ENCODE data around the gene ARMC8.

ARMC8 gene

GRCh38 chr3:138254216-138254615, 67.1 kb downstream of the ARMC8 start:
- Histone ChIP-seq H3K36me3 (ENCODE audit: insufficient read depth, low read depth, low read length) (no peaks in the 10 kb centered on the region; the same call in 1 of the 2 replicates), H3K9ac (ENCODE audit: low read depth, low read length) (no peak overlapping the region), H3K27ac (ENCODE audit: low read length) (no peak overlapping the region), H3K9me3 (ENCODE audit: insufficient read depth, low read depth, low read length) (no peaks in the 10 kb centered on the region), H3K4me1 (ENCODE audit: insufficient read depth, low read length) (no peaks in the 10 kb centered on the region), H3K4me3 (ENCODE audit: low read length) (no peak overlapping the region), H3K27me3 (ENCODE audit: insufficient read depth, low read length) (no peaks in the 10 kb centered on the region)

- H3K4me1 ChIP-seq (ENCODE audit: insufficient read depth, low read length): no peaks in the 10 kb centered on the region
- no peaks in the 10 kb centered on the region for H3K27me3 ChIP-seq (ENCODE audit: insufficient read depth, low read length)
- no peaks in the 10 kb centered on the region for H3K9me3 ChIP-seq (ENCODE audit: insufficient read depth, low read depth, low read length)
- H3K9ac ChIP-seq (ENCODE audit: low read depth, low read length): no peak overlapping the region
- no peaks in the 10 kb centered on the region; the same call in 1 of the 2 replicates for H3K36me3 ChIP-seq (ENCODE audit: insufficient read depth, low read depth, low read length)
- no peak overlapping the region for H3K27ac ChIP-seq (ENCODE audit: low read length)
- no peak overlapping the region for H3K4me3 ChIP-seq (ENCODE audit: low read length)
Observed at GRCh38 chr3:138256022-138256421, 68.9 kb downstream of the ARMC8 start.

DNA sequence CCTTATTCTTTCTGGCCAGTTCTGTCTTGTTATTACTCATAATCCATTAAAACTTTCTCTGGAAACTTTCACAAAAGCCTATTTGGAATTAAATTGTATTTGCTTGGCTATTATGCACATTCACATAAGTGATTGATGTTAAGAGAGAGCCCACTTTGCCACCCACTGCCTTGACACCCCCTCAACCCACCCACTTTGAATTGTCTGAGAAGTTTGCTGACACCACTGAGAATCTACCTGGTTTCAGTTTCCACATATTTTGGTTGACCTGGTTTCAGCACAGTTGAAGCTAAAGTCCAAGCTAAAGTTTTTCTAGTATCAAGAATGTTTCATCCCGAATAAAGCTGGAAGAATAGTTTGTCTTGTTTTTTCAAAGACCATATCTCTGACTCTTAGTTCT, 70.9 kb downstream of the ARMC8 start:
- Histone ChIP-seq H3K9ac (ENCODE audit: low read depth, low read length) (no peak overlapping the region), H3K36me3 (ENCODE audit: insufficient read depth, low read depth, low read length) (no peaks in the 10 kb centered on the region), H3K27me3 (ENCODE audit: insufficient read depth, low read length) (no peaks in the 10 kb centered on the region), H3K27ac (ENCODE audit: low read length) (no peak overlapping the region), H3K4me1 (ENCODE audit: insufficient read depth, low read length) (no peaks in the 10 kb centered on the region), H3K9me3 (ENCODE audit: insufficient read depth, low read depth, low read length) (no peaks in the 10 kb centered on the region), H3K4me3 (ENCODE audit: low read length) (no peak overlapping the region)

GRCh38 chr3:138259126-138259525, 72.0 kb downstream of the ARMC8 start:
- H3K27ac ChIP-seq (ENCODE audit: low read length): no peak overlapping the region
- H3K4me3 ChIP-seq (ENCODE audit: low read length): no peak overlapping the region
- H3K9me3 ChIP-seq (ENCODE audit: insufficient read depth, low read depth, low read length): no peaks in the 10 kb centered on the region
- H3K4me1 ChIP-seq (ENCODE audit: insufficient read depth, low read length): no peaks in the 10 kb centered on the region
- H3K27me3 ChIP-seq (ENCODE audit: insufficient read depth, low read length): no peaks in the 10 kb centered on the region
- H3K36me3 ChIP-seq (ENCODE audit: insufficient read depth, low read depth, low read length): peaks cover 5% of the 10 kb centered on the region
- no peak overlapping the region for H3K9ac ChIP-seq (ENCODE audit: low read depth, low read length)

- H3K27me3 ChIP-seq (ENCODE audit: insufficient read depth, low read length): no peaks in the 10 kb centered on the region
- H3K36me3 ChIP-seq (ENCODE audit: insufficient read depth, low read depth, low read length): peaks cover 12% of the 10 kb centered on the region
Observed at GRCh38 chr3:138260611-138261010, 73.5 kb downstream of the ARMC8 start.

GRCh38 chr3:138263104-138263503, 76.0 kb downstream of the ARMC8 start:
- Histone ChIP-seq H3K4me3 (ENCODE audit: low read length) (no peak overlapping the region), H3K9ac (ENCODE audit: low read depth, low read length) (no peak overlapping the region), H3K36me3 (ENCODE audit: insufficient read depth, low read depth, low read length) (peaks cover 21% of the 10 kb centered on the region), H3K4me1 (ENCODE audit: insufficient read depth, low read length) (no peaks in the 10 kb centered on the region), H3K27me3 (ENCODE audit: insufficient read depth, low read length) (no peaks in the 10 kb centered on the region), H3K27ac (ENCODE audit: low read length) (no peak overlapping the region), H3K9me3 (ENCODE audit: insufficient read depth, low read depth, low read length) (no peaks in the 10 kb centered on the region)

More at GRCh38 chr3:138260611-138261010, 73.5 kb downstream of the ARMC8 start:
- H3K4me3 ChIP-seq (ENCODE audit: low read length): no peak overlapping the region
- H3K9me3 ChIP-seq (ENCODE audit: insufficient read depth, low read depth, low read length): no peaks in the 10 kb centered on the region
- H3K27ac ChIP-seq (ENCODE audit: low read length): no peak overlapping the region
- H3K4me1 ChIP-seq (ENCODE audit: insufficient read depth, low read length): no peaks in the 10 kb centered on the region
- H3K9ac ChIP-seq (ENCODE audit: low read depth, low read length): no peak overlapping the region

DNA sequence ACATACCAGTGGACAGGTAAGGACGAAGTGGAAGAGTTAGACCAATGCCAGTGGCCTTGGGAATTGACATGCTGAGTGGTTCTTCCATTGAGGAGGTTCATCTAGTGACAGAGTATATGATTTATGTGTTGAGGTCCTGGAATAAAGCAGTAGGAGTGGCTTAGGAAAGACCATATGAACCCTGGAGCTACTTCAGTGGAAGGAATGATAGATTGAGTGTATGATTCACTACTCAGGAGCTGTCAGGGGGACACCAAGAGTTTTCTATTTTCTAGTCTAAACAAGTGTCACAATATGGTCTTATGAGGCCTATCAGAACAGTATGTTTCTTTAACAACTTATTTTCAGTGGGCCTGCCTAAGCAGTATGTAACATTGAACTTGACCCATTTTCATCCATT, 78.6 kb downstream of the ARMC8 start:
- Histone ChIP-seq H3K9ac (ENCODE audit: low read depth, low read length) (no peak overlapping the region), H3K4me3 (ENCODE audit: low read length) (no peak overlapping the region), H3K27me3 (ENCODE audit: insufficient read depth, low read length) (no peaks in the 10 kb centered on the region), H3K4me1 (ENCODE audit: insufficient read depth, low read length) (no peaks in the 10 kb centered on the region), H3K9me3 (ENCODE audit: insufficient read depth, low read depth, low read length) (no peaks in the 10 kb centered on the region), H3K27ac (ENCODE audit: low read length) (no peak overlapping the region), H3K36me3 (ENCODE audit: insufficient read depth, low read depth, low read length) (peaks cover 32% of the 10 kb centered on the region)

GRCh38 chr3:138267083-138267482, 80.0 kb downstream of the ARMC8 start:
- no peaks in the 10 kb centered on the region for H3K4me1 ChIP-seq (ENCODE audit: insufficient read depth, low read length)
- peaks cover 45% of the 10 kb centered on the region for H3K36me3 ChIP-seq (ENCODE audit: insufficient read depth, low read depth, low read length)
- H3K27ac ChIP-seq (ENCODE audit: low read length): no peak overlapping the region
- H3K9me3 ChIP-seq (ENCODE audit: insufficient read depth, low read depth, low read length): no peaks in the 10 kb centered on the region
- no peak overlapping the region for H3K4me3 ChIP-seq (ENCODE audit: low read length)
- H3K9ac ChIP-seq (ENCODE audit: low read depth, low read length): no peak overlapping the region
- no peaks in the 10 kb centered on the region for H3K27me3 ChIP-seq (ENCODE audit: insufficient read depth, low read length)

- Histone ChIP-seq H3K9ac (ENCODE audit: low read depth, low read length) (no peak overlapping the region), H3K9me3 (ENCODE audit: insufficient read depth, low read depth, low read length) (no peaks in the 10 kb centered on the region), H3K27me3 (ENCODE audit: insufficient read depth, low read length) (no peaks in the 10 kb centered on the region), H3K36me3 (ENCODE audit: insufficient read depth, low read depth, low read length) (peaks cover 64% of the 10 kb centered on the region), H3K27ac (ENCODE audit: low read length) (no peak overlapping the region), H3K4me1 (ENCODE audit: insufficient read depth, low read length) (no peaks in the 10 kb centered on the region), H3K4me3 (ENCODE audit: low read length) (no peak overlapping the region)
Observed at GRCh38 chr3:138270245-138270644, 83.1 kb downstream of the ARMC8 start.

GRCh38 chr3:138271189-138271794, 84.2 kb downstream of the ARMC8 start:
- no peak overlapping the region for H3K4me3 ChIP-seq (ENCODE audit: low read length)
- no peaks in the 10 kb centered on the region for H3K27me3 ChIP-seq (ENCODE audit: insufficient read depth, low read length)
- H3K9me3 ChIP-seq (ENCODE audit: insufficient read depth, low read depth, low read length): no peaks in the 10 kb centered on the region
- peaks cover 62% of the 10 kb centered on the region for H3K36me3 ChIP-seq (ENCODE audit: insufficient read depth, low read depth, low read length)
- H3K4me1 ChIP-seq (ENCODE audit: insufficient read depth, low read length): no peaks in the 10 kb centered on the region
- H3K27ac ChIP-seq (ENCODE audit: low read length): no peak overlapping the region
- H3K9ac ChIP-seq (ENCODE audit: low read depth, low read length): no peak overlapping the region

DNA sequence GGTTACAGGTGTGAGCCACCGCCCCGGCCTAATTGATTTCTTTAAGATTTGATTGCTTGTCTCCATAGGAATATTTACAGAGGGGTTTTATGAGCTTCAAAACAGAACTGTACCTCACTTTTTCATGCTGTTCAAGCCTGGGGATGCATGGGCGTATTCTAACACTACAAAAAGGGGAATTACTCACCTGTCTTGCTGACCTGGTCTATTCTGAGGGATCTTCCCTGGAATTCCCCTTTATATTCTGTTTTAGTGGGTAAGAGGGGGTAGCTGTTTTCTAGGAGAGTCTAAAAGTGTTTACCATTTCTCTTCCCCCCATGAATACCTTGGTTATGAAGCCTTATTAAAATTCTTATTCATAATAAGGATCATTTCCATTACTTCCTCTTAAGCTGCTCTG, 94.5 kb downstream of the ARMC8 start:
- H3K9me3 ChIP-seq (ENCODE audit: insufficient read depth, low read depth, low read length): no peaks in the 10 kb centered on the region
- no peaks in the 10 kb centered on the region for H3K27me3 ChIP-seq (ENCODE audit: insufficient read depth, low read length)
- peaks cover 7% of the 10 kb centered on the region; the same call in 1 of the 2 replicates for H3K4me1 ChIP-seq (ENCODE audit: insufficient read depth, low read length)
- peaks cover 23% of the 10 kb centered on the region for H3K36me3 ChIP-seq (ENCODE audit: insufficient read depth, low read depth, low read length)
- H3K4me3 ChIP-seq (ENCODE audit: low read length): no peak overlapping the region
- H3K9ac ChIP-seq (ENCODE audit: low read depth, low read length): no peak overlapping the region
- H3K27ac ChIP-seq (ENCODE audit: low read length): no peak overlapping the region

- no peaks in the 10 kb centered on the region for H3K9me3 ChIP-seq (ENCODE audit: insufficient read depth, low read depth, low read length)
- H3K9ac ChIP-seq (ENCODE audit: low read depth, low read length): no peak overlapping the region
- peaks cover 32% of the 10 kb centered on the region for H3K36me3 ChIP-seq (ENCODE audit: insufficient read depth, low read depth, low read length)
- H3K4me3 ChIP-seq (ENCODE audit: low read length): no peak overlapping the region
- H3K4me1 ChIP-seq (ENCODE audit: insufficient read depth, low read length): peaks cover 7% of the 10 kb centered on the region; the same call in 1 of the 2 replicates
- no peaks in the 10 kb centered on the region for H3K27me3 ChIP-seq (ENCODE audit: insufficient read depth, low read length)
- no peak overlapping the region for H3K27ac ChIP-seq (ENCODE audit: low read length)
Observed at GRCh38 chr3:138282836-138283235, 95.7 kb downstream of the ARMC8 start.

All from iPS-20b (cell line).